ENCODE measurements around the gene KLF9.

Gene KLF9

GRCh38 chr9:70418822-70419555 lies 4.5 kb upstream of the KLF9 start:
- no peaks in the 10 kb centered on the region for H3K9me3 Mint-ChIP-seq
- peaks cover 30% of the 10 kb centered on the region for H3K36me3 Mint-ChIP-seq (ENCODE audit: insufficient read depth)
- peaks cover 38 to 46% of the 10 kb centered on the region in 2 donors for H3K4me1 Mint-ChIP-seq (ENCODE audit: low read depth in 2 of 2)
- H3K27me3 Mint-ChIP-seq, result no peaks in the 10 kb centered on the region
- peak overlapping the region; percentile 88 to 95 for H3K4me3 Mint-ChIP-seq
- ATAC-seq (replicated peaks) (peak; percentile 45), DNase-seq (peak; percentile 71)
- H3K27ac Mint-ChIP-seq, result peak overlapping the region; percentile 96 to 98

GRCh38 chr9:70415476-70415875 lies 1.0 kb upstream of the KLF9 start:
- H3K4me1 Mint-ChIP-seq (ENCODE audit: low read depth in 2 of 2), result peaks cover 35 to 43% of the 10 kb centered on the region in 2 donors

GRCh38 chr9:70415041-70415440 lies 584 bp upstream of the KLF9 start:
- DNase-seq (no peak), ATAC-seq (replicated peaks) (no peak)
- Mint-ChIP-seq H3K4me3 (peak overlapping the region; percentile 97 to 99), H3K27ac (peak overlapping the region; percentile 100), H3K4me1 (ENCODE audit: low read depth in 2 of 2) (peaks cover 40 to 45% of the 10 kb centered on the region in 2 donors), H3K9me3 (no peaks in the 10 kb centered on the region), H3K27me3 (no peaks in the 10 kb centered on the region), H3K36me3 (ENCODE audit: insufficient read depth) (peaks cover 49% of the 10 kb centered on the region)

More at GRCh38 chr9:70415476-70415875, 1.0 kb upstream of the KLF9 start:
- DNase-seq (no peak), ATAC-seq (replicated peaks) (no peak)
- no peaks in the 10 kb centered on the region for H3K27me3 Mint-ChIP-seq
- H3K9me3 Mint-ChIP-seq, result no peaks in the 10 kb centered on the region
- no peak overlapping the region for H3K27ac Mint-ChIP-seq
- no peak overlapping the region for H3K4me3 Mint-ChIP-seq
- peaks cover 53% of the 10 kb centered on the region for H3K36me3 Mint-ChIP-seq (ENCODE audit: insufficient read depth)

DNA sequence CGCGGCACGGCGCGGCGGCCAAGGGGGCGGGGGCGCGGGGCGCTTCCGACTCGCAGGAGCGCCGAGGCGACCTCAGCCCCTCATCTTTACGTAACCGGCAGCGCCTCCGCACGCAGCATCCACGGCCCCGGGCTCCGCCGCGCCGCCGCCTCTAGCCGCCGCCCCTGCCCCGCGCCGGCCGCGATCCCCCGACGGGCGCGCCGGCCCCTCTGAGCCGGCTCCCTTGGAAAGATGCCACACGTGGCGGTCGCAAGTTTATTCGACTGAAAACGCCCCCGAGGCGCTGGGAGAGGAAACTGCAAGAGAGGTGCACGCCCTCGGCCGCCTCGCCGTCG lies 1.0 kb downstream of the KLF9 start:
- peaks cover 32 to 45% of the 10 kb centered on the region in 2 donors for H3K4me1 Mint-ChIP-seq (ENCODE audit: low read depth in 2 of 2)
- H3K36me3 Mint-ChIP-seq (ENCODE audit: insufficient read depth), result peaks cover 35% of the 10 kb centered on the region
- H3K27me3 Mint-ChIP-seq, result no peaks in the 10 kb centered on the region
- H3K4me3 Mint-ChIP-seq, result peak overlapping the region; percentile 98 to 99
- no peaks in the 10 kb centered on the region for H3K9me3 Mint-ChIP-seq
- H3K27ac Mint-ChIP-seq, result peak overlapping the region; percentile 100
- peak; percentile 44 for ATAC-seq (replicated peaks)
- peak in 1 of 3 experiments; percentile 64 for DNase-seq

GRCh38 chr9:70412832-70413463 lies 1.5 kb downstream of the KLF9 start:
- peak in 1 of 3 experiments; percentile 22 for DNase-seq
- Mint-ChIP-seq H3K9me3 (no peaks in the 10 kb centered on the region), H3K4me1 (ENCODE audit: low read depth in 2 of 2) (peaks cover 32 to 47% of the 10 kb centered on the region in 2 donors), H3K27ac (peak overlapping the region; percentile 100), H3K27me3 (no peaks in the 10 kb centered on the region), H3K36me3 (ENCODE audit: insufficient read depth) (peaks cover 37% of the 10 kb centered on the region), H3K4me3 (peak overlapping the region; percentile 98 to 99)
- no peak for ATAC-seq (replicated peaks)

- Mint-ChIP-seq H3K27ac (peak overlapping the region; percentile 100), H3K4me3 (peak overlapping the region; percentile 98 to 99), H3K27me3 (no peaks in the 10 kb centered on the region), H3K36me3 (ENCODE audit: insufficient read depth) (peaks cover 38% of the 10 kb centered on the region), H3K9me3 (no peaks in the 10 kb centered on the region), H3K4me1 (ENCODE audit: low read depth in 2 of 2) (peaks cover 39 to 54% of the 10 kb centered on the region in 2 donors)
- DNase-seq (peak; percentile 44 to 57 (median 51)), ATAC-seq (replicated peaks) (peak; percentile 20)
Observed at GRCh38 chr9:70411930-70412831, 2.3 kb downstream of the KLF9 start.

DNA sequence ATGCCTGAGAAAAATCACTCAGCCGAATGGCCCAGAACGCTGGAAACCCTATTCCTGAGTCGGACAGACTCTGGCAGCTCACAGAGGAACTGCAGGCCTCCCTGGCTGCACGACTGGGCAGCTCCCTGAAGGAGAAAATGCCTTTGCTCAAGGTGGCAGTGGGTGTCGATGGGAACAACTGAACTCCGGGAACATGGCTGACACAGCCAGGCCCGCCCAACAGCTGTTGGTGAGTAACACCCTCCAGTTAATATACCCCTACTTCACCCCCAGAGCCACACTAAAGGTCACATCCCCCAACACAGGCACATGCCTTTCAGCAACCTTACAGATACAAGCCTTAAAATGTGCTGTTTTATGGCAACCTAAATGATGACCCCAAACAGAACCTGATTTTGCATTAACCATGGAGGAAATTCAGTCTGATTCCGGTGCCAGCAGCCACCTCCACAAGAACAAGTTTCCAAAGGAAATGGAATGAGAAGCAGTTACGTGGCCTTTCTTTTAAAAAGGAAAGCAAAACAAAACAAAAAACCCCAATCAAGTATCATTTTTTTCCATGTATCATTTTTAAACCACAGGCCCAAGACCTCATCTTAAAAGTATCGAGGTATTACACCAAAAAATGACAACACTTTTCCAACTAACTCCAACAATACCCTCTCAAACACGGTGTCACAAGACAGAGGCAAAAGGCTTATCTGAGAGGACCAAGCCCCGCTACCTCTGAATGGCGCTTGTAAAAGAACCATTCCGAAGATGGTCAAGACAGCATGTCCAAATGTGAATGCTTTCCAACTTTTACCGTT lies 3.1 kb downstream of the KLF9 start:
- DNase-seq, result peak in 1 of 3 experiments; percentile 37
- no peak for ATAC-seq (replicated peaks)
- peaks cover 44 to 62% of the 10 kb centered on the region in 2 donors for H3K4me1 Mint-ChIP-seq (ENCODE audit: low read depth in 2 of 2)
- peak overlapping the region; percentile 100 for H3K27ac Mint-ChIP-seq
- H3K27me3 Mint-ChIP-seq, result no peaks in the 10 kb centered on the region
- H3K4me3 Mint-ChIP-seq, result peak overlapping the region; percentile 98 to 99
- H3K9me3 Mint-ChIP-seq, result no peaks in the 10 kb centered on the region
- H3K36me3 Mint-ChIP-seq (ENCODE audit: insufficient read depth), result peaks cover 40% of the 10 kb centered on the region

GRCh38 chr9:70410368-70410767 lies 4.1 kb downstream of the KLF9 start:
- H3K4me1 Mint-ChIP-seq (ENCODE audit: low read depth in 2 of 2), result peaks cover 46 to 70% of the 10 kb centered on the region in 2 donors
- H3K4me3 Mint-ChIP-seq, result peak overlapping the region; percentile 98 to 99
- ATAC-seq (replicated peaks), result no peak
- no peaks in the 10 kb centered on the region for H3K27me3 Mint-ChIP-seq
- no peak for DNase-seq
- peak overlapping the region; percentile 100 for H3K27ac Mint-ChIP-seq
- no peaks in the 10 kb centered on the region for H3K9me3 Mint-ChIP-seq
- H3K36me3 Mint-ChIP-seq (ENCODE audit: insufficient read depth), result peaks cover 41% of the 10 kb centered on the region

DNA sequence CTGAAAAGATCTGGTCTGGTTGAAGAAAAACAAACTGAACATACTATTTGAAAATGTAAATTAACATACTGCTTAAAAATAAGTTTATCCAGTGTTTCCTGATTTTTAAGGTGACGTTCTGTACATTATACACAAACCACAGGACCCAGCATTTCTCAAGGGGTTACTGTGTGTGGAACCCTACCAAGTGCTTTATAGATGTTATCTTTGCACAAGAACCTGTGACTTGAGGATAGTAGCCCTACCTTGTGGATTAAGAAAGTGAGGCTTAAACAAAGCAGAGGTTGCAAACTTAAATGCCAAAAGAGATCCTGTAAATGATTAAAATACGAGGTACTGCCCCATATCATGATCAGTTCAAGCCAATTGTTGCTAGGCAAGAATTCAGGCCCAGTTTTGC lies 4.7 kb downstream of the KLF9 start:
- DNase-seq (no peak), ATAC-seq (replicated peaks) (no peak)
- peaks cover 48 to 74% of the 10 kb centered on the region in 2 donors for H3K4me1 Mint-ChIP-seq (ENCODE audit: low read depth in 2 of 2)
- no peaks in the 10 kb centered on the region for H3K9me3 Mint-ChIP-seq
- peak overlapping the region; percentile 98 to 99 for H3K4me3 Mint-ChIP-seq
- H3K36me3 Mint-ChIP-seq (ENCODE audit: insufficient read depth), result peaks cover 41% of the 10 kb centered on the region
- H3K27ac Mint-ChIP-seq, result peak overlapping the region; percentile 100
- H3K27me3 Mint-ChIP-seq, result no peaks in the 10 kb centered on the region

GRCh38 chr9:70409280-70409679 lies 5.2 kb downstream of the KLF9 start:
- ATAC-seq (replicated peaks) (no peak), DNase-seq (no peak)
- Mint-ChIP-seq H3K27me3 (no peaks in the 10 kb centered on the region), H3K9me3 (no peaks in the 10 kb centered on the region), H3K4me3 (no peak overlapping the region), H3K4me1 (ENCODE audit: low read depth in 2 of 2) (peaks cover 45 to 70% of the 10 kb centered on the region in 2 donors), H3K36me3 (ENCODE audit: insufficient read depth) (peaks cover 37% of the 10 kb centered on the region), H3K27ac (peak overlapping the region in 1 of 2 donors; percentile 46)

- DNase-seq (no peak), ATAC-seq (replicated peaks) (no peak)
- peaks cover 44 to 66% of the 10 kb centered on the region in 2 donors for H3K4me1 Mint-ChIP-seq (ENCODE audit: low read depth in 2 of 2)
- H3K9me3 Mint-ChIP-seq, result no peaks in the 10 kb centered on the region
- no peaks in the 10 kb centered on the region for H3K27me3 Mint-ChIP-seq
- peaks cover 33% of the 10 kb centered on the region for H3K36me3 Mint-ChIP-seq (ENCODE audit: insufficient read depth)
- no peak overlapping the region for H3K4me3 Mint-ChIP-seq
- H3K27ac Mint-ChIP-seq, result no peak overlapping the region
Observed at GRCh38 chr9:70408393-70409040, 5.9 kb downstream of the KLF9 start.

DNA sequence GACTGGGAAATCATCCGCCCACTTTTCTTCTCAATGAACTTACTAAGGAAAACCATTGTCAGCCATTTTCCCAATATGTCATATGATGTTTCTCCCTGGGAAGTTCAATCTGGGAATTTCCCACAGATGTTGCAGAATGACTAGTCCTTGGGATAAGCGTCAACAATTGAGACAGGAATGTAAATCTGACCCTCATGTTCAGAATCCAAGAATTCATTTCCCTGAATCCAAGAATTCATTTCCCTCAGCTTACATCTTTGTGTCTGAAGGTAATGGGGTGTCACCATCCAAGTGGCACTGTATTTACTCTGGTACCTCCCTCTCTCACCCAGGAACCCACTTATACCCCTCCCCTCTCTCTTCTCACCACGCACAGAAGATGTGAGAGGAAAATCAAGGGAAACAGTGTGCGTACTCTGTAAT lies 7.4 kb downstream of the KLF9 start:
- Mint-ChIP-seq H3K4me1 (ENCODE audit: low read depth in 2 of 2) (peaks cover 47 to 72% of the 10 kb centered on the region in 2 donors), H3K27me3 (no peaks in the 10 kb centered on the region), H3K27ac (peak overlapping the region; percentile 90 to 93), H3K4me3 (peak overlapping the region; percentile 62 to 67), H3K9me3 (no peaks in the 10 kb centered on the region), H3K36me3 (ENCODE audit: insufficient read depth) (peaks cover 21% of the 10 kb centered on the region)
- DNase-seq (no peak), ATAC-seq (replicated peaks) (no peak)
